ENCODE measurements around the gene ZNF500.
A peak's percentile ranks its signal among the peaks of the same experiment; 100 is the strongest.
"Not testable (repeated sequence)": the region's sequence is repeated elsewhere in the genome, so short reads cannot be mapped to it uniquely, and the experiment has no call there.

The ZNF500 gene

GRCh38 chr16:4744555-4745273, 22.2 kb downstream of the ZNF500 start:
- no peak for DNase-seq (ENCODE audit: low read depth)

GRCh38 chr16:4743226-4743878, 23.6 kb downstream of the ZNF500 start:
- no peak for DNase-seq (ENCODE audit: low read depth)

GRCh38 chr16:4738370-4738769, 28.6 kb downstream of the ZNF500 start:
- DNase-seq (ENCODE audit: low read depth), result not testable (repeated sequence)

- DNase-seq (ENCODE audit: low read depth), result no peak
Observed at GRCh38 chr16:4737545-4737944, 29.4 kb downstream of the ZNF500 start.

GRCh38 chr16:4736546-4736945, 30.4 kb downstream of the ZNF500 start:
- no peak for DNase-seq (ENCODE audit: low read depth)

- peak; percentile 93 for DNase-seq (ENCODE audit: low read depth)
Observed at GRCh38 chr16:4734730-4735535, 32.0 kb downstream of the ZNF500 start.

- peak; percentile 58 for DNase-seq (ENCODE audit: low read depth)
Observed at GRCh38 chr16:4734063-4734729, 32.8 kb downstream of the ZNF500 start, which contains the start of the genes ANKS3 and DNAAF8. TSS of gene ANKS3 (minus strand) at chr16:4734271. CDS start at chr16:4730149, 4,122 bp downstream. TSS of gene DNAAF8 (plus strand) at chr16:4734537. CDS start at chr16:4736515, 1,978 bp downstream.

- no peak for DNase-seq (ENCODE audit: low read depth)
Observed at GRCh38 chr16:4733747-4734062, 33.3 kb downstream of the ZNF500 start.

- DNase-seq (ENCODE audit: low read depth), result no peak
Observed at GRCh38 chr16:4733211-4733742, 33.7 kb downstream of the ZNF500 start.

- no peak for DNase-seq (ENCODE audit: low read depth)
Observed at GRCh38 chr16:4729876-4730275, 37.1 kb downstream of the ZNF500 start.

- DNase-seq (ENCODE audit: low read depth), result no peak
Observed at GRCh38 chr16:4728676-4729075, 38.3 kb downstream of the ZNF500 start.

GRCh38 chr16:4726616-4727015, 40.3 kb downstream of the ZNF500 start:
- no peak for DNase-seq (ENCODE audit: low read depth)

- DNase-seq (ENCODE audit: low read depth), result no peak
Observed at GRCh38 chr16:4724661-4725270, 42.2 kb downstream of the ZNF500 start.

GRCh38 chr16:4723071-4723767, 43.7 kb downstream of the ZNF500 start:
- DNase-seq (ENCODE audit: low read depth), result no peak

GRCh38 chr16:4718466-4718865, 48.5 kb downstream of the ZNF500 start:
- DNase-seq (ENCODE audit: low read depth), result no peak

GRCh38 chr16:4714996-4715395, 52.0 kb downstream of the ZNF500 start:
- DNase-seq (ENCODE audit: low read depth), result no peak

GRCh38 chr16:4713663-4714501, 53.1 kb downstream of the ZNF500 start:
- DNase-seq (ENCODE audit: low read depth), result no peak

GRCh38 chr16:4709481-4709880, 57.5 kb downstream of the ZNF500 start:
- DNase-seq (ENCODE audit: low read depth), result no peak

- no peak for DNase-seq (ENCODE audit: low read depth)
Observed at GRCh38 chr16:4706871-4707270, 60.1 kb downstream of the ZNF500 start.

GRCh38 chr16:4704913-4705312, 62.0 kb downstream of the ZNF500 start:
- no peak for DNase-seq (ENCODE audit: low read depth)
